Activated naive CD4-positive, alpha-beta T cell (primary cell): ENCODE data around the gene ELP4.
"Not testable (repeated sequence)": the region's sequence is repeated elsewhere in the genome, so short reads cannot be mapped to it uniquely, and the experiment has no call there.

ENCODE experiments used
- DNase-seq, 4 experiments: peaks; one replicate each; lab custom pipeline; 2025; lab: John Stamatoyannopoulos, UW

The ELP4 gene

DNA sequence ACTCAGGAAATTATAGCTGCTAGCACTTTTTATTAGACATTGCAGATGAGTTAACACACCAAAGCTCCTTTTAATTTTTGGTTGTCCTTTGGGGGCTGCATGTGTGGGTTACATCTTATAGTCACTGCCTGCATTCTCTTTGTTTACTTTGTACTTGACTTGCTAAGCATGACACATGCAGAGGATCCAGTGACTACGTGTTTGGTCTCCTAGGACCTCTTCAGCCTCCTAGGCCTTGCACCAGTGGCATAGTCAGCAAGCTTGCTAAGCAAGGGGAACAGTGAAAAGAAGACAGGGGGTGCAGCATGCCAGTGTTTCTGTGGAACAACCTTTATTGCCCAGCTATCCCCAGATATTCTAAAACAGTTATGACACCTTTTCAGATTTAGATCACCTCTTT is 193.4 kb downstream of the ELP4 start:
- DNase-seq = no peak

GRCh38 chr11:31706357-31706756 is 196.8 kb downstream of the ELP4 start:
- no peak for DNase-seq

DNA sequence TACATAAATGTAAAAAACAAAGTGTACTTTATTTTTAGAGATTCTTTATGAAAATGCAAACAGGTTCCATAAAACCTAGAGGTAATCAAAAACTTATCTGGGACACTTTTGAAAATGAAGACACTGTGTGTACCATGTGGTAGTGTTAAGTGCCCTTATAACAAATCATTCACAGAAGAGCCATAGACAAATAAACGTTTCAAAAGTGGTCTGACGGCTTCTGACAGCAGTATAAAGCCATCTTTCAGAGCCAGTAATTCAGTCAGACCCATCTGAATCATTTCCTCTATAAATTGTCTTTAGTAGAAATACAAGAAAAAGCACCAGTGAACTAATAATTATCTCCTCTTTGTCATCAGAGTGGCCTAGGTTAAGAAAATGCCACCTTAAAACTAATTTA is 201.6 kb downstream of the ELP4 start:
- DNase-seq = no peak

DNA sequence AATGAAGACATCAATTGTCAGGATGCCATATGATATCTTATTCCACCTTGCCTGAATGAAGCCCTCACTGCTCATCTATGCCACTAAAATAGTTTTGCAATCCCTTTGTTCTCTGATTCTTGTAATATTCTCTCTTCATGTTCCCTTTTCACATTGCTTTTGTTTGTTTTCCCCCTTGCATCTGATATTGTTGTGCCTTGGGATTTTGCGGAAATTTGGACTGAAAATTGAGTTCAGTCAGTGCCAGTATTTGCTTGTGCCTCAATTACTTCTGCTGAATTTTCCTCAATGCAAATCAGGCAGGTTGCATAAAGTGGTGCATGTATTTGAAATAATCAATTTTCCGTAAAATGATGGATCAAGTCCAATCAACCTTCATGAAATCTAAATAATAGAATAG is 203.3 kb downstream of the ELP4 start:
- no peak for DNase-seq

- no peak for DNase-seq
Measured at GRCh38 chr11:31714840-31715239, 205.3 kb downstream of the ELP4 start.

- DNase-seq = no peak
Measured at GRCh38 chr11:31720225-31720624, 210.7 kb downstream of the ELP4 start.

DNA sequence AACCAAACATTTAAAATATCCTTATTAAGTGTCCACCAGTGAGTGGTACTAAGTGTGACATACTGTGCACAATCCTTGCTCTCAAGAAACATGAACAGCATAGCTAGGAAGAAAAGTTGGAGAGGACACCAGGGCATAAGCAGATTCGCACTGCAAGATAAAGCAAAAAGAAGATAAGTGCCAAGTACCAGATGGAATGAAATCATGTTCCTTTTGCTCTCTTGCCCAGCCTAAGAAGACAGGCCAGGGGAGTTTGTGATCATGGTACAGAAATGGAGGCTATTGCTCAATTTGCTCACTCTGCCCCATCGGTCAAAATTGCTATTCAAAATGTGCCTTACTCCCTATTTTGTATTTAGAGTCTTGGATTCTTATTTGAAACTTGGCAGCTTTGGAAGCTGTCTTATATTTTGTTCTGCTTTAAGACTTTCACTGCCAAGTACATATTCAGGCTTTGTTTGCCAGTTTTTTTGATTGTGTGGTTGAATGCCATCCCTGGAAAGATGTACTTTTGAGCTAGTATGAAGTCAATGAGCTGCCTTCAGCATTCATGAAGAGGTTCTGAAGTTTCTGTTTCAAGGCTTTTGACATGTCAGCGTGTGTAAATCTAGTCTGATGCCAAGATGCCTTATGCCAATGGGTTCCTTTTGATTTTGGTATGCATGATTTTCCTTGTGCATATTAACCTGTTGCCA is 211.3 kb downstream of the ELP4 start:
- DNase-seq = no peak

GRCh38 chr11:31722754-31723153 is 213.2 kb downstream of the ELP4 start:
- DNase-seq = no peak

- DNase-seq = no peak
Measured at GRCh38 chr11:31725176-31725575, 215.6 kb downstream of the ELP4 start.

GRCh38 chr11:31728432-31728831 is 218.9 kb downstream of the ELP4 start:
- DNase-seq = no peak

GRCh38 chr11:31740131-31740530 is 230.6 kb downstream of the ELP4 start:
- no peak for DNase-seq

DNA sequence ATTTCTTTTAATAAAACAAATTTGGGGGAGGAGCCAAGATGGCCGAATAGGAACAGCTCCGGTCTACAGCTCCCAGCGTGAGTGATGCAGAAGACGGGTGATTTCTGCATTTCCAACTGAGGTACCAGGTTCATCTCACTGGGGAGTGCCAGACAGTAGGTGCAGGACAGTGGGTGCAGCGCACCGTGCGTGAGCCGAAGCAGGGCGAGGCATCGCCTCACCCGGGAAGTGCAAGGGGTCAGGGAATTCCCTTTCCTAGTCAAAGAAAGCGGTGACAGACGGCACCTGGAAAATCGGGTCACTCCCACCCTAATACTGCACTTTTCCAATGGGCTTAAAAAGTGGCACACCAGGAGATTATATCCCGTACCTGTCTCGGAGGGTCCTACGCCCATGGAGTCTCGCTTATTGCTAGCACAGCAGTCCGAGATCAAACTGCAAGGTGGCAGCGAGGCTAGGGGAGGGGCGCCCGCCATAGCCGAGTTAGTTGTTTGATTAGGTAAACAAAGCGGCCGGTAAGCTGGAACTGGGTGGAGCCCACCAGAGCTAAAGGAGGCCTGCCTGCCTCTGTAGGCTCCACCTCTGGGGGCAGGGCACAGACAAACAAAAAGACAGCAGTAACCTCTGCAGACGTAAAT is 231.3 kb downstream of the ELP4 start:
- not testable (repeated sequence) for DNase-seq

GRCh38 chr11:31747581-31747980 is 238.0 kb downstream of the ELP4 start:
- no peak for DNase-seq

GRCh38 chr11:31757260-31757835 is 247.8 kb downstream of the ELP4 start:
- no peak for DNase-seq

DNA sequence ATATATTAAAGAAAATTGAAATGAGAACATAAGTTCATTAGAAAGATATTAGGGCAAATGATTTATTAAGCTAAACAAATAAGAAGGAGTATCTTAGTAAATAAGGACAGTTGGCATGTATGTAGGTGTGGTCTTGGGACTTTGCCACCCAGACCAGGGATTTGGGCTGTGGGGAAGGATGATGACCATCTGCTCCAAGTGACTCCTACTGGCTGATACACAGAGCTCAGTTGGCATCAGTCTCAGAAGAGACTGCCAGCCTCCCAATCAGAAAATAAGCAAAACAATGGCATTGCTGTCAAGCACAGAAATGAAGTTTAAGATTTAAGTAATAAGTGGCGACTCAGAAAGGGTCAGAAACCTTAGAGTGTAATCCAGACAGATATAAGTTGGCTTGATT is 252.1 kb downstream of the ELP4 start:
- DNase-seq = no peak

DNA sequence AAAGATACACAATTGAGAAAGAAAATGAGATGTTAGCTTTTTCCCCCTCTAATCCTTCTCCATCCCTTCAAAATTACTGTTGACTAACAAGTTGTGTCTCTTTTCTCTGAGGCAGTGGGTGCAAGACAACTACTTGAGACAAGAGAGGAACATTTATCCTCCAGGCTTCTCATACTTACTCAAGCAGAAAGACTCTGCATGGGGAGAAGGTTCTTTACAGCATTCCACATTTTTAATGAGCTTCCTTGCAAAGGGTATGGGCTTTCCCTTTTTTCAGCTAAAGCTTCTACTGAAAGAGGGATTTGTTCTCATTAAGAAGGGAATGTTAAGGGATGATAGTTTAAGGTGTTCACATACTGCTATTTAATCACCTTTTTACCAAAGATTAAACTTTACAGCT is 253.7 kb downstream of the ELP4 start:
- DNase-seq = no peak

- DNase-seq = no peak
Measured at GRCh38 chr11:31764261-31764660, 254.7 kb downstream of the ELP4 start.

DNA sequence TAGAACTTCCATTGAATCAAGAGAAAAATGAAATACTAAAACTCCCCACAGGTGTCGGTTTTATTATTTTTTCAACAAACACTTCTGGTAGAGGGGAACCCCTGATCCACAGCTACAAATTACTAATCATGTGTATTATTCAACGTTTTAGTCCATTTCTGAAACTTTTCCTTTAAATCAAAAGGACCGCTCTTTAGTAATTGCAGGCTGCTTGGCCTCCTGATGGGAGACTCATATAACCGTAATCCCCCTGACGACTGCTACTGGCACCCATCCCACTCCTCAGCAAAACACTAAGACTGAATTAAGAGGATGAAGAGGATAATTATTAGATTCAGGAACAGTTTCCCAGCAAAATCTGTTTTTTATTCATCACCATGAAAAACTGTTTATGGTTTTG is 255.2 kb downstream of the ELP4 start:
- DNase-seq = no peak

DNA sequence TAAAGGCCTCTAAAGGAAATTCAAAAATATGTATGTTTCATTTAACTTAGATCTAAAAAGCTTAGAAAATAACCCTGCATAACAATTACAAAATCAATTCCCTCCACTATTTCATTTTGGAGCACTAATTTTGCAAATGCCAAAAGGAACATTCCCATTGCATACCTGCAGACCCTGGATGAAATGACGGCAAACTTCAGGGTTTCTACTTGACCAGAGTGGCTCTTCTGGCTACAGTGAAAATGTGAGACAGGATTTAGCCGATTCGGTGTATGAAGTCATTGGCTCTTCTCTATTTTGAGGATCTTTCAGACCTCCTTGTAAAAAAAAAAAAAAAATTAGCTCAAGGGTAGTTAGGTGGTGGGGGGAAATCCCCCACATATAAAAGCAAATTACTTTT is 257.5 kb downstream of the ELP4 start:
- no peak for DNase-seq

GRCh38 chr11:31767685-31768084 is 258.1 kb downstream of the ELP4 start:
- no peak for DNase-seq

DNA sequence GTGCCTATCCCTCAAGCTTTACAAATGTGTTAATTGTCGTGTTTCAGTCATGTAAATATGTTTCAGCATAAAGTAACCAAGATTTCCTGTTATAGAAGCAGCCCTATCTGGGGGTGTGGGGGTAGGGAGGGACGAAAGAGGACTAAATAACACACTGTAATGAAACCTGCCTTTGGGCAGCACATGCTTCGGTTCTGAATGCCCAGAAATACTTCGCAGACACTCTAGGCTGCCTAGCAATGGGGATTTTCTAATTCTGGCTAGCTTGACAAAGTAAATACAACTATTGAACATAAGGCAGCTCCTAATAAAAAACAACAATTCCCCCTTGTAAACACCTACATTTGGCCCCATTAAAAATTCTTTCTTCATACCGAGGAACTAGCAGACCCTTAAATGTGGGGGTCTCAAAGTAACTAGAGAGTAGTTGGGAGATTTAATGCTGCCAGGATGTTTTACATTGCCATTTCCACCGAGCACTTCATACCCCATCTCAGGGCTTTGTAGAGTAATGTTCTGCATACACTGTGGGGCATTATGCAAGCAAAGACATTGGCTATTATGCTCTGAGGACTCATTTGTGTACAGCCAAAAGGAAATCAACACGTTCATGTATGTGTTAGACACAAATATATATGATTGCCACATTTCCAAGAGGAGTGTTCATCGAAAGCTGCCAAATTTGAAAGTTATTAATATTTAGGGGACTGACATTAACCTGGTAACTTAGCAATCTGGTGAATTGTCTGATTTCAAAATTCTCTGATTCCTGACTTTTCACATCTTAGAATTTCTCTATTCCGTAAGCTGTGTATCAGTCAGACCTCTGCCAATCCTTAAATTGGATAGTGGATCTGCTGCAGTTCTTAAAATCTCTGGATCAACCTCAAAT is 259.4 kb downstream of the ELP4 start:
- DNase-seq = no peak

DNA sequence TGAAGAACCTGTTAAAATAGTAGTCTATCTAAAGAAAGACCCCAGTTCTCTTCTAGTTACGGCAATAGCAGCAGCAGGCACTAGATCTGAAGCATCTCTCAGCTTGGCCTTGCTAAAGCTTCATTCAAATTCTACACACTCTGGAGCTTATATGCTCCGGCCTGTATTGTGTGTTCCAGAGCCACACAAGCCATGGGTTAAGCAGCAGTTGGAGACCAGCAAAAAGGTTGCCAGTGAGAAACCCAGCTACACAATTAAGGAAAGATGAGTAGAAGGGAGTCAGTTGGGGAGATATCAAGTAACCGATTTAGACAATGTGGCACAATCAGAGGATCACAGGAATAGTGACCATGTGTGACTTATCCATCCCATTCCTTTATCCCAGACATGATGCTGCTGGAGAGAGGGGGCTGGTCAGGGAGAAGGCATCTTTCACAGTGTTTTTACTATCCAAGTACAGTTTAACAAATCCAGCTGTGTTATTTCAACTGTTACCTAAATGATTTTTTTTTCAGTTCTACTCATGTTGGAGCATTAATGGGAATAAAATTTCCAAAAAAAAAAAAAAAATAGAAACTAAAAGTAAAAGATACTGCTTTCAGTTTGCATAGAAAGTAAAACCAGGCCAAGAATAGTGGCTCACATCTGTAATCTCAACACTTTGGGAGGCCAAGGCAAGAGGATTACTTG is 260.6 kb downstream of the ELP4 start:
- DNase-seq = no peak
